Transverse colon (tissue), 4 donors: ENCODE measurements around the gene DPP10. TPM values are rescaled to one million over a fixed set of nuclear protein-coding genes. Genes with fewer than 3 reads are reported as not detected.

ENCODE experiments used
- DNase-seq: peaks from one replicate; pipeline ENCODE4 v3.0.0-alpha.2; 2019
- H3K27ac ChIP-seq, 4 donors: fragments of 200-600 bp; sonication (generic); 2 replicates each; pipeline ENCODE4 v1.5.1; 2016 to 2018; ENCODE audit warnings: inconsistent platforms in 4 of 4
- H3K27me3 ChIP-seq: fragments of 200-600 bp; sonication (generic); 2 replicates; pipeline ENCODE4 v1.5.1; 2017; ENCODE audit warnings: inconsistent platforms
- H3K36me3 ChIP-seq, 4 donors: fragments of 200-600 bp; sonication (generic); 2 replicates each; pipeline ENCODE4 v1.5.1; 2017 to 2019; ENCODE audit warnings: inconsistent platforms in 4 of 4
- H3K4me1 ChIP-seq, 4 donors: fragments of 200-600 bp; sonication (generic); 2 replicates each; pipeline ENCODE4 v1.5.1; 2017 to 2020; ENCODE audit warnings: inconsistent platforms in 4 of 4
- H3K4me3 ChIP-seq, 4 donors: fragments of 200-600 bp; sonication (generic); 1 replicate in 1 of 4; 2 replicates in 3 of 4; pipeline versions ENCODE4 v1.5.1 to v1.6.1; 2017 to 2019; ENCODE audit warnings: inconsistent platforms in 4 of 4
- H3K9me3 ChIP-seq, 2 donors: fragments of 200-600 bp; sonication (generic); 2 replicates each; pipeline ENCODE4 v1.5.1; 2017 to 2019; ENCODE audit warnings: inconsistent platforms in 2 of 2
- EP300 ChIP-seq: sonication (generic); formaldehyde crosslinking; IDR thresholded peaks from one replicate; pipeline ENCODE4 v1.6.1; 2017; ENCODE audit warnings: antibody characterized with exemption, low read depth
- POLR2A ChIP-seq: fragments of 450-650 bp; IDR thresholded peaks from one replicate; pipeline ENCODE4 v1.6.1; 2016; ENCODE audit warnings: antibody characterized with exemption, mild to moderate bottlenecking, moderate library complexity
- POLR2AphosphoS5 ChIP-seq, 3 donors: sonication (generic); formaldehyde crosslinking; IDR thresholded peaks; one replicate each; pipeline ENCODE4 v1.6.1; 2016; ENCODE audit warnings: antibody characterized with exemption in 3 of 3
- WGBS, 2 donors: methylation state at CpG; one replicate each; pipeline ENCODE4 v1.1.5; 2018; ENCODE audit warnings: low coverage in 1 of 2; 5-methylcytosine and 5-hydroxymethylcytosine counted together
- in situ Hi-C, 4 donors: fragments of 200-750 bp; cut with MboI; loops; one replicate each; pipeline versions ENCODE4 v1.15.0 to v1.15.1; 2017; ENCODE audit warnings: low sequenced_read_pairs in 3 of 4, low pct_ligation_motif_present in 1 of 4, low pct_unique_long_range_greater_than_20kb in 1 of 4
- intact Hi-C: fragments of 100-400 bp; cut with DNase I; formaldehyde crosslinking; loops from one replicate; pipeline ENCODE4 v1.15.1; 2023; ENCODE audit warnings: low total_unique reads
- total RNA-seq, 4 donors: library from RNA; depleted of rRNA; stranded (reverse); fragments of >200 nt; gene quantifications; one replicate each; pipeline ENCODE4 v1.1.0, GENCODE V29; 2016
- TF ChIP-seq, protein P1 (sequence below), 5 experiments: fragments of 200-600 bp in 3 of 5; fragments of 450-650 bp in 2 of 5; sonication (generic) in 3 of 5; IDR thresholded peaks; 1 replicate in 2 of 5; 2 replicates in 3 of 5; pipeline ENCODE4 v1.5.1; 2016 to 2017; ENCODE audit warnings: antibody characterized with exemption in 5 of 5, inconsistent platforms in 3 of 5, mild to moderate bottlenecking in 2 of 5, moderate library complexity in 1 of 5

Gene DPP10
- total RNA-seq, 4 donors from 2014 or later: 3.4 to 8.4 (median 7.0) TPM

- no peak overlapping the region for H3K27ac ChIP-seq
- TF ChIP-seq POLR2AphosphoS5 (IDR thresholded peaks at IDR 0.05) (no peak), EP300 (no peak), POLR2A (no peak)
- TF ChIP-seq, protein P1, sequence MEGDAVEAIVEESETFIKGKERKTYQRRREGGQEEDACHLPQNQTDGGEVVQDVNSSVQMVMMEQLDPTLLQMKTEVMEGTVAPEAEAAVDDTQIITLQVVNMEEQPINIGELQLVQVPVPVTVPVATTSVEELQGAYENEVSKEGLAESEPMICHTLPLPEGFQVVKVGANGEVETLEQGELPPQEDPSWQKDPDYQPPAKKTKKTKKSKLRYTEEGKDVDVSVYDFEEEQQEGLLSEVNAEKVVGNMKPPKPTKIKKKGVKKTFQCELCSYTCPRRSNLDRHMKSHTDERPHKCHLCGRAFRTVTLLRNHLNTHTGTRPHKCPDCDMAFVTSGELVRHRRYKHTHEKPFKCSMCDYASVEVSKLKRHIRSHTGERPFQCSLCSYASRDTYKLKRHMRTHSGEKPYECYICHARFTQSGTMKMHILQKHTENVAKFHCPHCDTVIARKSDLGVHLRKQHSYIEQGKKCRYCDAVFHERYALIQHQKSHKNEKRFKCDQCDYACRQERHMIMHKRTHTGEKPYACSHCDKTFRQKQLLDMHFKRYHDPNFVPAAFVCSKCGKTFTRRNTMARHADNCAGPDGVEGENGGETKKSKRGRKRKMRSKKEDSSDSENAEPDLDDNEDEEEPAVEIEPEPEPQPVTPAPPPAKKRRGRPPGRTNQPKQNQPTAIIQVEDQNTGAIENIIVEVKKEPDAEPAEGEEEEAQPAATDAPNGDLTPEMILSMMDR (IDR thresholded peaks at IDR 0.05): no peak
- intact Hi-C loops (no loop called here), in situ Hi-C loops (no loop called here)
- peaks cover 6% of the 10 kb centered on the region for H3K27me3 ChIP-seq
- DNase-seq: no peak
- H3K4me3 ChIP-seq: no peak overlapping the region
- H3K36me3 ChIP-seq: no peaks in the 10 kb centered on the region
- no peaks in the 10 kb centered on the region for H3K4me1 ChIP-seq
- H3K9me3 ChIP-seq: no peaks in the 10 kb centered on the region
- WGBS, 2 donors: 68 to 78% methylated on average over 4 of the region's 4 CpGs
These were observed 4.1 kb downstream of the DPP10 start for GRCh38 chr2:114446571-114446970.

GRCh38 chr2:114450639-114451038, 8.2 kb downstream of the DPP10 start:
- no peaks in the 10 kb centered on the region for H3K36me3 ChIP-seq
- no peak for DNase-seq
- H3K9me3 ChIP-seq: no peaks in the 10 kb centered on the region
- in situ Hi-C loops: no loop called here
- intact Hi-C loops: no loop called here
- H3K4me1 ChIP-seq: no peaks in the 10 kb centered on the region
- WGBS, 2 donors: 46 to 49% methylated on average over 2 of the region's 2 CpGs
- no peak overlapping the region for H3K27ac ChIP-seq
- TF ChIP-seq EP300: no peak
- no peak for TF ChIP-seq POLR2AphosphoS5 (IDR thresholded peaks at IDR 0.05)
- no peak for TF ChIP-seq POLR2A
- TF ChIP-seq, protein P1 (IDR thresholded peaks at IDR 0.05): no peak
- no peaks in the 10 kb centered on the region for H3K27me3 ChIP-seq
- no peak overlapping the region for H3K4me3 ChIP-seq

DNA sequence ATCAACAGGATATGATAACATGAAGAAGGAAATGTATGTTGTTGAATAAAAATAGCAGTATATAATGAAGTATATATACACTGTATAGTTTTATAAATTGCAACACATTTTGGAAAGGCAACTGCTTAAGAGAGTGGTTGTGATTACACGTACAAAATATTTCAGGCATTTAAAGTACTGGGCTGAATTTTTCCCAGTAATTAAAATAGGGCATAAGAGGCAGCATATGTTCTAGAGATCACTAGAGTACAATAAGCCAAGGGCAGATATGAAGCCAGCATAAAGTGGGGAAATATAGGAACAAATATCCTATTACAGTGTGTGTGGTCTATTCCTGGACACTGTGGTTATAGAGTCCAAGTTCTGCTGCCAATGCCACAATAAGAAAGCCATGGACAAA, 14.1 kb downstream of the DPP10 start:
- Histone ChIP-seq H3K4me1 (no peaks in the 10 kb centered on the region), H3K9me3 (no peaks in the 10 kb centered on the region), H3K27me3 (no peaks in the 10 kb centered on the region), H3K4me3 (no peak overlapping the region), H3K27ac (no peak overlapping the region), H3K36me3 (no peaks in the 10 kb centered on the region)
- 78 to 93% methylated on average over 1 of the region's 1 CpG for WGBS, 2 donors
- in situ Hi-C loops (no loop called here), intact Hi-C loops (no loop called here)
- DNase-seq: no peak
- TF ChIP-seq POLR2AphosphoS5 (IDR thresholded peaks at IDR 0.05): no peak
- no peak for TF ChIP-seq POLR2A
- TF ChIP-seq, protein P1 (IDR thresholded peaks at IDR 0.05): no peak
- no peak for TF ChIP-seq EP300

GRCh38 chr2:114457956-114458355, 15.5 kb downstream of the DPP10 start:
- WGBS, 2 donors: 84 to 89% methylated on average over 2 of the region's 2 CpGs
- TF ChIP-seq POLR2AphosphoS5 (IDR thresholded peaks at IDR 0.05): no peak
- no peak for TF ChIP-seq EP300
- TF ChIP-seq, protein P1 (IDR thresholded peaks at IDR 0.05): no peak
- no peak for TF ChIP-seq POLR2A
- no peaks in the 10 kb centered on the region for H3K36me3 ChIP-seq
- H3K4me3 ChIP-seq: no peak overlapping the region
- H3K27ac ChIP-seq: no peak overlapping the region
- intact Hi-C loops: no loop called here
- H3K9me3 ChIP-seq: no peaks in the 10 kb centered on the region
- no peak for DNase-seq
- in situ Hi-C loops: no loop called here
- H3K4me1 ChIP-seq: no peaks in the 10 kb centered on the region
- no peaks in the 10 kb centered on the region for H3K27me3 ChIP-seq
